HL-60/S4 treated with phorbol 12-myristate 13-acetate at 8.2 ng/mL for 4 days and 3 days (cell line): ENCODE measurements around the gene FAM216B.
"Not testable (repeated sequence)": the region's sequence is repeated elsewhere in the genome, so short reads cannot be mapped to it uniquely, and the experiment has no call there.

ENCODE experiments used
- in situ Hi-C: fragments of 300-500 bp; cut with MboI; formaldehyde crosslinking; loops from 2 replicates; pipeline ENCODE4 v1.15.0; 2022; ENCODE audit warnings: low sequenced_read_pairs

The FAM216B gene

DNA sequence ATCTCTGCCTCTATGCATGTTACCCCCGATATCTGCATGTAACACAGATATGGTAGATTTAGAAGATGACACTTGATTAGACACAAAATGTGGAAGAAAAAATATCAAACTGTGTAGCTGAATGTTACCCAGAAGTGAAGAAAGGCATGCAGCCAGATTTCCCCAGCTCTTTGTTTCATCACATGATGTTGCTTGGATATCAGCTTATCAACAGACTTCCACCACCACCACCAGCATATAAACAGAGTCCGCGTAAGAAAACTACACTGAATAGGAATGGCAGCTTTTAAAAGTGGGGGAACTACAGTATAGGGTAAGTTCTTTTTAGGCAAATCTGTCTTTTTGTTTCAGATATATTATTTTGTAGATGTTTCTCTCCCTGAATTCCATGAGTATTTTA is at the start of gene FAM216B:
Gene FAM216B (plus strand): TSS at position 233 of the 400 bp plus-strand sequence. CDS start 2,484 bp downstream, outside the sequence.
- in situ Hi-C loops: no loop called here

DNA sequence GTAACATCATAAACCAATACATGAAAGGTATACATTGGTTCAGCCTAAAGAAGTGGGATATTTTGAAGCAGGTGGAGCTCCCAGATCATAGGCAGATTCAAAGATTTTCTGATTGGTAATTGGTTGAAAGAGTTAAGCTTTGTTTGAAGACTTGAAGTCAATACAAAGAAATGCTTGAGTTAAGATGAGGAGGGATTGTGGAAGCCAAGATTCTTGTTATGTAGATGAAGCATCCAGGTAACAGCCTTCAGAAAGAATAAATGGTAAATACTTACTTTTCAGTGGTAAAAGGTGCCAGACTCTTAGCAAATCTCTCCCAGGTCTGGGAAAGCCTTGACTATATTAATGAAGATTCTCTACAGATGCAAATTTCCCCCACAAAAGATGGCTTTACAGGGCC is 49.3 kb upstream of the FAM216B start:
- in situ Hi-C loops: no loop called here

DNA sequence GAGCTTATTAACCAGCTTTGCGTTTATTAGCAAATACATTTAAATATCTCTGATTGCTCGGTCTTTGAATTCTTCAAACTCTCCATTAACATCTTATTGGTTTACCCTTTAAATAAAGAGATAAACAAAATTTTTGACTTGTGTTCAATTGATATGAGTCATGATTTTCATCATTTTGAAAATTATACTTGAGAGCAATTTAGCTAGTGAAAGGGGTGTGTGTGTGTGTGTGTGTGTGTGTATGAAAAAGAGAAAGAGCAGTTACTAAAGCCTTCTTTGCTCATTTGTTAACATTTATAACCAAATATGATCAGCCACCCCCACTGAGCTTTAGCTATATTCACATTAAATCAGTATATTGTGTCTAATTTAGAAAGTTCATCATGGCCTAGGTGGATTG is 48.3 kb upstream of the FAM216B start:
- in situ Hi-C loops: no loop called here

DNA sequence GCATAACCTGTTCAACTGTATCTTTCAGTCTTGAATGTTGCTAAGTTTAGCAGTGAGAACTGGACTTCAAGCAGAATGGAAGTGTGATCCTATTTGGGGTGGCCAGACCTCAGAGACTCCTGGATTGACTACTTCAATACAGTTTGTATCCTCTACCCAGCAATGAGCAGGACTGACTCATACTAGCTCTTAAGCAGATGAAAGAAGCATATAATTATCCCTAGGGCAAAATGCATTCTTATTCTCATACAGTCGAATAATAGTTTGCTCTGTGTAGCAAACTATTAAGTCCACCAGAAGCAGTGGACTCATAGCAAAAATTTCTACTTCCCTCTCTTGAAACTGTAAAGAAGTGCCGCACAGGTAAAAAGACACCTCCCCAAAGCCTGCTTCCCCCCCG is 46.4 kb upstream of the FAM216B start:
- in situ Hi-C loops: no loop called here

DNA sequence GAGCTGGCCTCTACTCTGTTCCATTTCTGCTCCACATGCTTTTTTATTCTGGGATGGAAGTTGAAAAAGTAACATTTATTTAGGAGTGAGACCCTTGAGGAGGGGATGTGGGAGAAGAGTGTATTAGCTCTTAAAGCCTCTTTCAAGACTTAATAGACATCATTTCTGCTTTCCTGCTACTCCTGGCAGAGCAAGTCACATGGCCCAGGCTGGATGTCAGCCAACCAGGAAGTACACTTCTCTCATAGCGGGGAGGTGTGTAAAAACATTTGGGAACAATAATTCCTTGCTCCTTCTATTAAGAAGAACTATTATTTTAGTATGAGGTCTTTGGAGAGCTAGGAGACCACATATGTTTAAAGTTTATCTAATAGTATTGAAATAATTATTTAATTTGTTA is 40.6 kb upstream of the FAM216B start:
- in situ Hi-C loops: no loop called here

DNA sequence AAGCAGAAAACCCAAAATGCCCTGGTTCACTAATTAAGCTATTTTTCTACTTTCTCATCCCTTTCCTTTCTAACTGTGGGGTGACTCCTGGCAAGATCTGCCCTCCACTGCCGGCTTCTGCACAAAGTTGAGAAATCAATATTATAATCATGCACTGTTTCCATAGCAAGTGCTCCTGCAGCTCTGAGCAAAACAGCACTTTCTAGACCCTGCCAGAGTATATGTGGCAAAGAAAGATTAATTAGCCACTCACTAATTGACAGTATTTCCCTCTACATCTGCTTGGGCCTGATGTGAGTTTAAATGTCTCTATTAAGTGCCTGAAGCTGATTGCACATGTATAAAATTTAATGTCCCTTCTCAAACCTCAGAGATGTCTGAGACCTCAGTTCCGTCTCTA is 39.5 kb upstream of the FAM216B start:
- in situ Hi-C loops: no loop called here

DNA sequence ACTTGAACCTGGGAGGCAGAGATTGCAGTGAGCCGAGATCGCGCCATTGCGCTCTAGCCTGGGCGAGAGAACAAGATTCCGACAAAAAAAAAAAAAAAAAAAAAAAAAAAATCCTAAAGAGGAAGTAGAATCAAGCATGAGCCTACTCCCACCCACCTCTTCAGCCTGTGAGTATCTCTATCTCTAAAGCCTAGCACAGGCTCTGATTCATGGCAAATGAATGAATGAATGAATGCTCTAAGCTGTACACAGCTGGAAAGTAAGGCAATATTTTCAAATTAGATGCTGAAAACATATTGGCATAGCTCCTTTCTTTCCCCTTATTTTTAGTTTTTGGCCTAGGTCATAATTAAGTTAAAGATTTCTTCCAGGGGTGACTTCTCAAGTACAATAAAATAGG is 35.7 kb upstream of the FAM216B start:
- in situ Hi-C loops: no loop called here

- in situ Hi-C loops: no loop called here
Measured at GRCh38 chr13:42746866-42747265, 34.5 kb upstream of the FAM216B start.

DNA sequence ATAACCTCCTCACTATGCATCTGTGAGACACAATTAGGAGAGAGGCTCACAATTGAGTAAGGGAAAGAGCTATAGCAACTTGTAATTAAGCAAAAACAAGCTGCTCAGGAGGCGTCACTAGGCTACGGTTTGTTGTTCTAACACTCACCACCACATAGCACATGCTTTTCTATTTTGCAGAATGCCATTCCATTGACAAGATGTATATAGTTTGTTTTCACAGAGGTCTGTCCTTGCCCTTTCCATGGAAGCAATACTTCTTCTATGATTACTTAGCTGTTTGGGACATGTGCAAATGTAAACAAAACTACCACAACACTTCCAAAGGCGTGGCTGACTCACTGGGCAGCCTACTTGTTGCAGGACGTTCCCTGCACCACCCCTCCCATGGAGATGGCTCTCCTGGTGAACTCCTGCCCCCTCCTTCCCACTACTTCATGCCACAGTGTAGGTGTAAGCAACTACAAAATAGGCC is 33.9 kb upstream of the FAM216B start:
- in situ Hi-C loops: no loop called here

- in situ Hi-C loops: no loop called here
Measured at GRCh38 chr13:42750794-42751193, 30.6 kb upstream of the FAM216B start.

DNA sequence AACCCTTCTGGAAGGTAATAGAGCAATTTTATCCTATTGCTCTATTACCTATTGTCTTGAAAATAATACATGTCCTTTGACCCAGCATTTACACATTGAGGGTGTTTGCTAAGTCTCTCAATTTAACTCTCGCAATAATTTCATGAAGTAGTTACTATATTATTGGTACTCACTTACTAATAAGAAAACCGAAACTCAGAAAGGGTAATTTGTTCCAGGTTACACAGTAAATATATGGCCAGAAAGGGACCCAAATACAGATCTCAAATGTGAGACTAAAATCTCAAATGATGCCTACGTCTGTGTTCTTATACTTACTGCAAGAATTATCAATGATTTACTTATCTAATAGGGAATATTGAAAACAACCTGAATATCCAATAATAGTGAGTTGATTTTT is 29.7 kb upstream of the FAM216B start:
- in situ Hi-C loops: no loop called here

DNA sequence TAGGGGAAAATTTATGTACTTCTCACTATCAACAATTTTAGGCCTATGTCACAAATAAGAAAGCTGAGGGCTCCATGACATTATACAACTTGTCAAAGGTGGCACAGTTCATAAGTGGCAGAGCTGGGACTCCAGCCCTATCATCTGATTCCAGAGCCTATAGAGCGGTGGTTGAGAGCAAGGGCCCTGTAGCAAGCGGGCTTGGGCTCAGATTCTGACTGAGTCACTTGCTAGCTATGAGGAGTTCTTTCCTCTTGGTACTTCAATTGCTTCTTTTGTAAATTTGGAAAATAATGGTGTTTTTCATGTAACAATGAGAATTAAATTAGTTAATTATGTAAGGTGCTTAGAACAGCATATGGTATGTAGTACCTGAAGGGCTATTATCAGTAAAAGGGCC is 28.7 kb upstream of the FAM216B start:
- in situ Hi-C loops: no loop called here

DNA sequence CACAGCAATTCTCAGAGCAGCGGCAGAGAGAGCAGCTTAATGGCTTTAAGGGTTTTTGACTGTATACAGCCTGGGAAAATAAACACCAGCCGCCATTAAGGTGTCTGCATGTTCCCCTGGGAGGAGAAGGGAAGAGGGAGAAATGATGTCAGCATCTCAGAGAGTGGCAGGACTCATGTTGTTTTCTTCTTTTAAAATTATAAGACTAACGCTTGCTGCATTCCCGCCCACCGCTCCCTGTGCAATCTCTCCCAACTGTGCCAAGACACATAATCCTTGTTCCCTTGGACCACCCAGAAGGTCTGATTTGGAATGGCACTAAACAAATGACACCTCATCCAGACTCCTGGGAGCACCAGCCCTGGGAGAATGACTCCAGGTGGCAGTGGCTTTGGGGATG is 27.7 kb upstream of the FAM216B start:
- in situ Hi-C loops: no loop called here

DNA sequence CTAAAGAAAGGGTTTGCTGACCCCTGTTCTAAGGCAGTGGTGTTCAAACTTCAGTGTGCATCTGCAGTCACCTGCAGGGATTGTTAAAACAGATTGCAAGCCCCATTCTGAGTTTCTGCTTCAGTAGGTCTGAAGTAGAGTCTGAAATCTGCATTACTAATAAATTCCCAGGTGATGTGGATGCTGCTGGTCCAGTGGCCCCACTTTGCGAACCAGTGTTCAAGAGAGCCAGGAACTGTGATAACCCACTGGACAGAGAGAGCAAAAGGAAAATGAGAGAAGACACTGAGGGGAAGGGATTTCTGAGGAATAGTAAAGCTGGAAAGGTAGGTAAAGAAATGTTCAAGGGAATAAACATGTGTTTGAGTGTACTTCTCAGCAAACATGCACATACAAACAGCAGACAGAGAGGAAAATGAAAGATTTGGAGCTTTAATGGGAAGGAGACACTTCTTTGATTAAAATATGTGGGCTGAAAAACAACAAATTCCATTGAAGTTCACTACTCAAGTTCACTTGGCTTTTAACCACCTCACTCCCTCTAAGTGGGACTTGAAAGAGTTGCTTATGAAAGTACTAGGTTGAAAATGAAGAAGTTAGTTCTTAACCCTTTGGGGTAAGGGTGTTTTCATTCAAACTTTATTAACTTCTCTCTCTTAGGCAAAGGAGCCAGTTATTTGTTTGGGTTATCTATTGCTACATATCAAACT is 26.4 kb upstream of the FAM216B start:
- in situ Hi-C loops: no loop called here

DNA sequence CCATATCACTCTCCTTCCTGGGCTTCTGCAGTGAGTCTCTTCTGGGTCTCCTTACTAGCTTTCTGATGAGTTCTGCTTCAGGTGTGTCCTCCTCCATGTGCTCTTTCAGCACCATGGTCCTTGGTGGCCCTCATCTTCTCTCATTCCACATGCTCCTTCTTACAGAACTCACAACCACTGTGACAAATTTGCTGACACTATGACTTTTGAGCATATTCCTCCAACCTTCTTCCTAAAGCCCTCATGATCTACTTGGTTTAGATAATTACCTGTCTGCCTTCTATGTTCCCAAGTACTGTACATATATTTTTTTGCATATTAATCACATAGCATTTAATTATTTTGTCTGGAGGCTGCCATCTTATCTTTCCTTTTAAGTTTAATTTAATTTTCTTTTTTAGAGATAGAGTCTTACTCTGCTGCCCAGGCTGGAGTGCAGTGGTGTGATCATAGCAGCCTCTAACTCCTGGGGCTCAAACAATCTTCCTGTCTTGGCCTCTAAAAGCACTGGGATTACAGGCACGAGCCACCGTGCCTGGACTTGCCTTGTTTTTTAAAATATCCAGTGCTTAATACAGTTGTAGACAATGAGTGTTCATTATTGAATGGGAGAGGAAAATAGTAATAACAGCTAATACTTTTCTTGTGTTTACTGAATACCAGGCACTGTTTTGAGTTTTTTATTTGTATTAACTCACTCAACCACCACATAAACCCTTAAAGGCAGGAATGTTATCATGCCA is 23.5 kb upstream of the FAM216B start:
- in situ Hi-C loops: no loop called here

DNA sequence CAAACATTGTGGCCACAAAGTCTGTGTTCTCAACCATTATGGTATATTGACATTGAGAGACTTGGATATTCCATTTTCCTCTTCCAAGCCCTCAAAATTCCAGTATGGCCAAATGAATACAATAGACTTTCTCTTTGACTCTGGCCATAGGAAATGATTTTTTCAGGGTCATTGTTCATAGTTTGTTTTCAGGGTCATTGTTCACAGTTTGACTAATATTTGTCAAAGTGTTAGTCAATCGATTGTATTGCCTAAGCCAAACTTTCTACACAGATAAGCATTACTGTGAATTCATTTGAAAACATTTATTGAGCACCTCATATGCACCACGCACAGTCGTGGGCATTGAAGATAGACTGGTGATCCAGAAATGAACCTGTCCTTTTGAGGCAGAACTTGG is 22.9 kb upstream of the FAM216B start:
- in situ Hi-C loops: no loop called here

DNA sequence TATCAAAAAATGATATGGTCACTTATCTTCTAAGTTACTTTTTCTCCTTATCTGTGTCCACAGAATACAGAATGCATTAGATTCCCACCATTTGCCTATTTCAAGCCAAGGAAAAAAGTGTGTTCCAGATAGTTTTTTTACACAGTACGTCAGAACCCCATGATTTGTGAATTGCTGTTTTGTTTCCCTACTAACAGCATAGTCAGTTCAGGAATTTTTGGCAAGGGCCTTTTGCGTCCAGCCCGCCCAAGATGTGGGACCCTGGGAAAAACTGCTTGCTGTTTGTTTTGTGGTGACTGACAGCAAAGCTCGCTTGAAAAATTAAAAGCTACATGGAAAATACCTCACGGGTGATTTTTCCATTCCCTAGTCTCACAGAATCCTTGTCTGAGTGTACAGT is 20.4 kb upstream of the FAM216B start:
- in situ Hi-C loops: no loop called here

GRCh38 chr13:42762251-42762650 is 19.1 kb upstream of the FAM216B start:
- in situ Hi-C loops: no loop called here

DNA sequence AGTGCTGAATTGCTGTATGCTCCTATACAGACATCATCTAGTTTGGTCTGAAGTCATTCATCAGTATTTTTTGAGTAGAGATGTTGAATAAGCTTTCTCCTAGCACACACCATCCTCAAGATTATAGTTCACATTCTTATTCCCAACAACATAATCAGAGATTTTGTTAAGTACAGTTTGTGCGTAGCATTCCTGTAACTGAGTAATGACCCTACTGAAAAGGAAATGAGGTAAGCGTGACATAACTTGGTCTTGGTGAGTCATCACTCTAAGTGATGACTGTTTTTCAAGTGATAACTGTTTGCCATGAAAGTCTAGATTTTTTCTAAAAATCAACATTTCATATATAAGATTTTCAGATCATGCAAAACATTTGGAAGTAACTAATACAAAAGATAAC is 18.5 kb upstream of the FAM216B start:
- in situ Hi-C loops: no loop called here

- in situ Hi-C loops: no loop called here
Measured at GRCh38 chr13:42766016-42766415, 15.4 kb upstream of the FAM216B start.

GRCh38 chr13:42769650-42770049 is 11.7 kb upstream of the FAM216B start:
- in situ Hi-C loops: no loop called here

- in situ Hi-C loops: not testable (repeated sequence)
Measured at GRCh38 chr13:42776558-42776957, 4.8 kb upstream of the FAM216B start.
